Activated naive CD8-positive, alpha-beta T cell treated with anti-CD3 and anti-CD28 coated beads, Interleukin-2, amount 10 ng/mL, durations not matched to agents 7 days and 5 days (primary cell): ENCODE results near the gene STK11IP. TPM values are rescaled to one million over a fixed set of nuclear protein-coding genes. Genes with fewer than 3 reads are reported as not detected.

Experiments
- ATAC-seq: fragments of 150-1000 bp; cut with Tn5 transposase; one replicate; pipeline ENCODE4 v1.10.0; 2021; ENCODE audit warnings: low read depth, moderate library complexity
- POLR2A ChIA-PET: fragments of 350-600 bp; sonication (Branson Sonifier 250); formaldehyde crosslinking; loops from one replicate; lab custom pipeline; 2021; ENCODE audit warnings: antibody characterized with exemption; lab: Charles Lee
- DNase-seq: peaks from one replicate; pipeline ENCODE4 v3.0.0; 2021
- H3K27ac Mint-ChIP-seq: one replicate; pipeline ENCODE4 v1.8.0; 2022; ENCODE audit warnings: mild to moderate bottlenecking, mixed read lengths
- H3K27me3 Mint-ChIP-seq: one replicate; pipeline ENCODE4 v1.8.0; 2022; ENCODE audit warnings: mild to moderate bottlenecking, moderate library complexity, mixed read lengths
- H3K36me3 Mint-ChIP-seq: one replicate; pipeline ENCODE4 v1.8.0; 2021; ENCODE audit warnings: mild to moderate bottlenecking, mixed read lengths
- H3K4me1 Mint-ChIP-seq: one replicate; pipeline ENCODE4 v1.8.0; 2021; ENCODE audit warnings: mixed read lengths
- H3K4me3 Mint-ChIP-seq: one replicate; pipeline ENCODE4 v1.8.0; 2022; ENCODE audit warnings: mild to moderate bottlenecking, moderate library complexity, mixed read lengths
- H3K9me3 Mint-ChIP-seq: one replicate; pipeline ENCODE4 v1.8.0; 2021; ENCODE audit warnings: mixed read lengths
- total RNA-seq, 2 experiments: library from RNA; stranded (reverse); gene quantifications; one replicate each; pipeline ENCODE4 v1.2.3, GENCODE V29; 2021

Gene STK11IP
- total RNA-seq, 2 experiments from 2014 or later = 36.3 to 37.5 TPM

GRCh38 chr2:219576505-219577388 lies 20.9 kb upstream of the STK11IP start:
- no peak overlapping the region for H3K27ac Mint-ChIP-seq
- ATAC-seq = no peak
- peaks cover 28% of the 10 kb centered on the region for H3K27me3 Mint-ChIP-seq
- DNase-seq = no peak
- POLR2A ChIA-PET = no interaction called here
- no peaks in the 10 kb centered on the region for H3K9me3 Mint-ChIP-seq
- no peaks in the 10 kb centered on the region for H3K4me1 Mint-ChIP-seq
- no peaks in the 10 kb centered on the region for H3K36me3 Mint-ChIP-seq
- no peak overlapping the region for H3K4me3 Mint-ChIP-seq

- Mint-ChIP-seq H3K36me3 (no peaks in the 10 kb centered on the region), H3K9me3 (no peaks in the 10 kb centered on the region), H3K27ac (no peak overlapping the region), H3K27me3 (peaks cover 11% of the 10 kb centered on the region), H3K4me3 (no peak overlapping the region), H3K4me1 (no peaks in the 10 kb centered on the region)
- no peak for ATAC-seq
- POLR2A ChIA-PET = no interaction called here
- DNase-seq = no peak
These were observed 18.6 kb upstream of the STK11IP start for GRCh38 chr2:219578811-219579613.

GRCh38 chr2:219581346-219581745 lies 16.3 kb upstream of the STK11IP start:
- Mint-ChIP-seq H3K27ac (no peak overlapping the region), H3K27me3 (peaks cover 8% of the 10 kb centered on the region), H3K36me3 (no peaks in the 10 kb centered on the region), H3K4me3 (no peak overlapping the region), H3K4me1 (no peaks in the 10 kb centered on the region), H3K9me3 (no peaks in the 10 kb centered on the region)
- POLR2A ChIA-PET = no interaction called here
- ATAC-seq (no peak), DNase-seq (no peak)

GRCh38 chr2:219591091-219591490 lies 6.6 kb upstream of the STK11IP start:
- peaks cover 6% of the 10 kb centered on the region for H3K27me3 Mint-ChIP-seq
- H3K4me3 Mint-ChIP-seq = no peak overlapping the region
- H3K9me3 Mint-ChIP-seq = no peaks in the 10 kb centered on the region
- POLR2A ChIA-PET = no interaction called here
- DNase-seq = no peak
- ATAC-seq = no peak
- no peak overlapping the region for H3K27ac Mint-ChIP-seq
- peaks cover 5% of the 10 kb centered on the region for H3K4me1 Mint-ChIP-seq
- H3K36me3 Mint-ChIP-seq = no peaks in the 10 kb centered on the region

GRCh38 chr2:219592736-219593135 lies 4.9 kb upstream of the STK11IP start:
- Mint-ChIP-seq H3K9me3 (no peaks in the 10 kb centered on the region), H3K4me1 (peaks cover 8% of the 10 kb centered on the region), H3K27ac (no peak overlapping the region), H3K36me3 (no peaks in the 10 kb centered on the region), H3K4me3 (no peak overlapping the region), H3K27me3 (peaks cover 4% of the 10 kb centered on the region)
- POLR2A ChIA-PET = no interaction called here
- ATAC-seq (no peak), DNase-seq (no peak)

GRCh38 chr2:219593154-219593553 lies 4.5 kb upstream of the STK11IP start:
- DNase-seq (no peak), ATAC-seq (no peak)
- no peak overlapping the region for H3K27ac Mint-ChIP-seq
- no peaks in the 10 kb centered on the region for H3K9me3 Mint-ChIP-seq
- no peaks in the 10 kb centered on the region for H3K36me3 Mint-ChIP-seq
- H3K4me1 Mint-ChIP-seq = peaks cover 10% of the 10 kb centered on the region
- H3K27me3 Mint-ChIP-seq = peaks cover 4% of the 10 kb centered on the region
- no peak overlapping the region for H3K4me3 Mint-ChIP-seq
- POLR2A ChIA-PET = no interaction called here

GRCh38 chr2:219595256-219595655 lies 2.4 kb upstream of the STK11IP start:
- ATAC-seq = no peak
- no peaks in the 10 kb centered on the region for H3K36me3 Mint-ChIP-seq
- no peak for DNase-seq
- peaks cover 4% of the 10 kb centered on the region for H3K27me3 Mint-ChIP-seq
- H3K9me3 Mint-ChIP-seq = no peaks in the 10 kb centered on the region
- no peak overlapping the region for H3K4me3 Mint-ChIP-seq
- H3K4me1 Mint-ChIP-seq = peaks cover 21% of the 10 kb centered on the region
- POLR2A ChIA-PET = no interaction called here
- H3K27ac Mint-ChIP-seq = peak overlapping the region; percentile 54

- POLR2A ChIA-PET = interaction anchor here (0.5 to 2.0 kb wide), 7 partner anchors 12 to 209 kb away, joined by 3 to 7 read pairs (median 5); partner anchors contain the start of genes CHPF, DNPEP, GMPPA and TMEM198
These were observed 604 bp upstream of the STK11IP start for GRCh38 chr2:219596954-219597551.

GRCh38 chr2:219598308-219599078 lies 836 bp downstream of the STK11IP start:
- Mint-ChIP-seq H3K27ac (peak overlapping the region; percentile 89), H3K4me3 (peak overlapping the region; percentile 89), H3K36me3 (no peaks in the 10 kb centered on the region), H3K4me1 (peaks cover 23% of the 10 kb centered on the region), H3K27me3 (peaks cover 4% of the 10 kb centered on the region), H3K9me3 (no peaks in the 10 kb centered on the region)
- POLR2A ChIA-PET = interaction anchor here (1.4 to 2.0 kb wide), 3 partner anchors 11 to 100 kb away, joined by 4 to 5 read pairs (median 5); partner anchors contain the start of gene GMPPA
- ATAC-seq (no peak), DNase-seq (no peak)

More at GRCh38 chr2:219596954-219597551, 604 bp upstream of the STK11IP start:
- ATAC-seq (no peak), DNase-seq (no peak)
- Mint-ChIP-seq H3K36me3 (no peaks in the 10 kb centered on the region), H3K4me3 (peak overlapping the region; percentile 89), H3K27me3 (peaks cover 4% of the 10 kb centered on the region), H3K4me1 (peaks cover 23% of the 10 kb centered on the region), H3K27ac (peak overlapping the region; percentile 89), H3K9me3 (no peaks in the 10 kb centered on the region)

- POLR2A ChIA-PET = no interaction called here
- Mint-ChIP-seq H3K27ac (no peak overlapping the region), H3K4me3 (no peak overlapping the region), H3K9me3 (no peaks in the 10 kb centered on the region), H3K36me3 (peaks cover 7% of the 10 kb centered on the region), H3K4me1 (peaks cover 10% of the 10 kb centered on the region), H3K27me3 (no peaks in the 10 kb centered on the region)
- ATAC-seq = no peak
- no peak for DNase-seq
These were observed 6.1 kb downstream of the STK11IP start for GRCh38 chr2:219603771-219604170.

GRCh38 chr2:219605607-219605954 lies 7.9 kb downstream of the STK11IP start:
- Mint-ChIP-seq H3K36me3 (peaks cover 9% of the 10 kb centered on the region), H3K27me3 (no peaks in the 10 kb centered on the region), H3K4me1 (peaks cover 4% of the 10 kb centered on the region), H3K9me3 (no peaks in the 10 kb centered on the region), H3K4me3 (no peak overlapping the region), H3K27ac (no peak overlapping the region)
- ATAC-seq = no peak
- POLR2A ChIA-PET = no interaction called here
- no peak for DNase-seq

GRCh38 chr2:219607931-219608330 lies 10.3 kb downstream of the STK11IP start:
- no peak for DNase-seq
- Mint-ChIP-seq H3K9me3 (no peaks in the 10 kb centered on the region), H3K4me3 (no peak overlapping the region), H3K4me1 (peaks cover 10% of the 10 kb centered on the region), H3K36me3 (peaks cover 14% of the 10 kb centered on the region), H3K27ac (no peak overlapping the region), H3K27me3 (no peaks in the 10 kb centered on the region)
- ATAC-seq = no peak
- POLR2A ChIA-PET = no interaction called here
